ENCODE measurements around the gene ARRDC1.
"Not testable (repeated sequence)": the region's sequence is repeated elsewhere in the genome, so short reads cannot be mapped to it uniquely, and the experiment has no call there.

ARRDC1 gene

GRCh38 chr9:137613738-137614523 is 8.4 kb downstream of the ARRDC1 start:
- DNase-seq (ENCODE audit: low read depth in 2 of 2), result no peak

DNA sequence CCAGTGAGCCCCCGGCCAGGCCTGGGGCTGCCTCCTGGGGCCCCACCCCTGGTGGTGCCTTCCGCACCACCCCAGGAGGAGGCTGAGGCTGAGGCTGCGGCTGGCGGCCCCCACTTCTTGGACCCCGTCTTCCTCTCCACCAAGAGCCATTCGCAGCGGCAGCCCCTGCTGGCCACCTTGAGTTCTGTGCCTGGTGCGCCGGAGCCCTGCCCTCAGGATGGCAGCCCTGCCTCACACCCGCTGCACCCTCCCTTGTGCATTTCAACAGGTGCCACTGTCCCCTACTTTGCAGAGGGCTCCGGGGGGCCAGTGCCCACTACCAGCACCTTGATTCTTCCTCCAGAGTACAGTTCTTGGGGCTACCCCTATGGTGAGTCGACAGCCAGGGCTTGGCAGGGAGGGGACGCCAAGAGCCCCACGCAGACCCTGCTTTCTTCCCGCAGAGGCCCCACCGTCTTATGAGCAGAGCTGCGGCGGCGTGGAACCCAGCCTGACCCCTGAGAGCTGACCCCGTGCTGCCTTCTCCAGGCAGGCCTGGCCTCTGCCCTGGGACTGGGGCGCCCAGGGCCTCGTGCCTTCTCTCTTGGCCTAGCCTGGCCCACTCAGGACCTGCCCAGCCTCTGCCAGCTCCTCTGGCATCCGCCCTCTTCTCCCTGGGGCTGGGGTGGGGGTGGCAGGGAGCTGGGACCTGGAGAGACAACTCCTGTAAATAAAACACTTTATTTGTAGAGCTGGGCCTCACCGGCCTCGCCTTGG is 9.3 kb downstream of the ARRDC1 start:
- no peak for DNase-seq (ENCODE audit: low read depth in 2 of 2)

DNA sequence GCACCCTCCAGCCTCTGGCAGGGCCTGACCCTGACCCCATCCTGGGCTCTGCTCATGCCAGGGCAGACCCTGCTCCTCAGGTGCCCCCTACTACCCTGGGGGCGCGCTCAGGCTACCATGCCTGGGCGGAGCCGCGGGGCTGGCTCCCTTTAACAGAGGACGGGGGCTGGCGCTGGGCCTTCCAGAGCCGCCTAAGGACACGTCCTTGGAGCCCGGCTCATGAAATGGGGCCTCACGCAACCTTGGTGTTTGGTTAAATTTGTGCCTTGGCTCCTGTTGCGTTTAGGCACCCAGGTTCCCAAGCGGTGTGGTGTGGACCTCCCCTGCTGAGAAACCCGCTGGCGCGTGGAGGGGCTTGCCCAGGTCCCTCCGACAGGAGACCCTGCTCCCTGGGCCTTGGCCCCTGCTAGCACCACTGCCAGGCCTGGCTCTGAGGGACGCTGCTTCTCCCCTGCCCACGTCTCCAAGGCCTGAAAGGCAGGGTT is 9.9 kb downstream of the ARRDC1 start:
- DNase-seq (ENCODE audit: low read depth in 2 of 2), result no peak

DNA sequence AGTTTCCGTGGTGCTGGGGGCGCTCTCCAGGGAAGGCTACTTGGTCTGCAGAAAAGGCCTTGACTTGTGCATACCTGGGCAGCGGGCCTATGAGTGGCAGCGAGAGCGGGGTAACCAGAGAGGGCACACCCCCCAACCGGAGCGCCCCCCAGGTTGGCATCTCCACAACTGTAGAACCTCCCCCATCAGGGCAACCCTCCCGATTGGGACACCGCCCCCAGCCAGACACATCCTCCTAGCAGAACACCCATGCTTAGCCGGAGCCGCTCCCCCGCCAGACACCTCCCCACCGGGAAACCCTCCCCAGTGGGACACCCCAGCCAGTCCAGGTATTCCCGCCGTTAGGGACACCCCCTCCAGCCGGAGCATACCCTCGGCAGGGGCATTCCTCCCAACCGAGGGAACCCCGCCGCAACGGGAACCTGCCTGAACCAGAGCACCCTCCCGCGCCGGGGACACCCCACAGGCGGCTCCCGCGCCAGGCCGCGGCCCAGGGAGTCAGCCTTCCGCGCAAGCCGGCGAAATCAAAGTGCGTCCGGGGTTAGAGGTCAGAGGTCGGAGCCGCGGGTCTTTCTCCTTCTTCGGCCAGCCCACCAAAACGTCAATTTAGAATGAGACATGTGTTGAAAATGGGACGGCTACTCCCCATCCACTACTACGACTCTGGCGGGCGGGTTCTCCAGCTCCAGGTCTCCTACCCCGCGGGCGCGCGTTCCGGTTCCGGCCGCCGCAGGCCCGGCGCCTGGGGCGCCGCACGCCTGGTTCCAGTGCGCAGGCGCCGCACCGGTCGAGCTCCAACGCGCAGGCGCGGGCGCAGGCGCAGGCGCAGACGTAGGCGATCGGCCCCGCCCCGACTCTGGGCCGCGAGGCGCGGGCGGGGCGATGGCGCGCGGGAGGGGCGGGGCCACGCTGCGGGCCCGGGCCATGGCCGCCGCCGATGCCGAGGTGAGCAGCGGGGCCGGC is 12.9 kb downstream of the ARRDC1 start, which contains the start of gene EHMT1:
Gene EHMT1 (plus strand): TSS at position 901 of the 963 bp plus-strand sequence. CDS start 24 bp downstream, at position 925.
- DNase-seq (ENCODE audit: low read depth in 2 of 2), result peak; percentile 70 to 84

DNA sequence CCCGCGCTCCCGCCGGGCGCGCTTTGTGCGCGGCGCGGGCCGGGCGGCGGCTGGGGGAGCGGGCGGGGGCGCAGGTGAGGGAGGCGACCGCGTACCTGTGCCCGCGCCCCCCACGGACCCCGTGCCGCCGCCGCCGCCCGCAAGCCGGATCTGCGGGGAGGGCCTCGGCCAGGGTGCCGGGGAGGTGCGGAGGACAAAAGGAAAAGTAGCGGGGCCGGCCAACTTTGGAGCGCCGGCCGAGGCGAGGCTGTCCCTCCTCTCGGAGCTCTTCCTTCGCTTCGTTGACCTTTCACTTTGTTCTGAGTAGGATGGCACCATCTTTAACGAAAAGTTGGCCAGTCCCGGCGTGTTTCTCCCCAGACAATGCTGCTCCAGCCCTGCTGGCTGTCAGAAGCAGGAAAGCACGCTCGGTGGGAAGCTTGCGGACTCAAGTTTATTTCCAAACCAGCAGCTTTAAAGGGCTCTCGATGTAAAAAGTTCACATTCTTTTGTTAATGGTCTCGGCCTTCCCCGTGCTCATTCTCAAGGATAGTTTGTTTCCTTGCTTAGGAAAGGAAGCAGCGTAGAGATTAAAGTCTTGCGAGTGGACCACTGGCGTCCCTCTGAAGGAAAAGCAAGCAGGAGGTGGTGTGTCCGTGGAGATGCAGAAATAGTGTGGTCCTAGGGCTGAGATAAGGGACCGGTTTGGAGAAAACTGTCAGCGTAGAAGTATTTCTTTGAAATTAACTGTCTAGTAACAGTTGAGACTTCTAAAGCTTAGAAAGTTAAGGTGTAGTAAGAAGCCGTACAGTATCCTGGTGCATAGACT is 14.0 kb downstream of the ARRDC1 start:
- DNase-seq (ENCODE audit: low read depth in 2 of 2), result no peak

- DNase-seq (ENCODE audit: low read depth in 2 of 2), result no peak
These were observed 14.5 kb downstream of the ARRDC1 start for GRCh38 chr9:137620048-137620405.

DNA sequence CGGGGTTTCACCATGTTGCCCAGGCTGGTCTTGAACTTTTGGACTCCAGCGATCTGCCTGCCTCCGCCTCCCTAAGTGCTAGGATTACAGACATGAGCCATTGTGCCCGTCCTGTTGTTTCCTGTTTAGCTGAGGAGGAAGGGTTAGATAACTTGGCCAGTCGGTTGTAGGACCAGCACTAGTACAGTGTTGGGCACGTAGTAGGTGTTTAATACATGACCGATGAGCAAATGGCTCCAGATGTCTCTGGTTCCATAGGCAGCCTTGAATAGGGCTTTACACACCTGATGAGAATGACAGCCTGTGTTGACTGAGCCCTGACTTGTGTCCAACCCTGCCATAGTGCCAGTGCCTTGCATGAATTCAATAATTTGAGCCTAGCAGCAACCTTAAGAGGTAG is 15.1 kb downstream of the ARRDC1 start:
- DNase-seq (ENCODE audit: low read depth in 2 of 2), result no peak

- DNase-seq (ENCODE audit: low read depth in 2 of 2), result no peak
These were observed 15.8 kb downstream of the ARRDC1 start for GRCh38 chr9:137621131-137621757.

- not testable (repeated sequence) for DNase-seq (ENCODE audit: low read depth in 2 of 2)
These were observed 16.7 kb downstream of the ARRDC1 start for GRCh38 chr9:137622211-137622610.

GRCh38 chr9:137626464-137626863 is 21.0 kb downstream of the ARRDC1 start:
- no peak for DNase-seq (ENCODE audit: low read depth in 2 of 2)

- DNase-seq (ENCODE audit: low read depth in 2 of 2), result not testable (repeated sequence)
These were observed 21.9 kb downstream of the ARRDC1 start for GRCh38 chr9:137627406-137627805.

- DNase-seq (ENCODE audit: low read depth in 2 of 2), result no peak
These were observed 24.6 kb downstream of the ARRDC1 start for GRCh38 chr9:137630126-137630525.

DNA sequence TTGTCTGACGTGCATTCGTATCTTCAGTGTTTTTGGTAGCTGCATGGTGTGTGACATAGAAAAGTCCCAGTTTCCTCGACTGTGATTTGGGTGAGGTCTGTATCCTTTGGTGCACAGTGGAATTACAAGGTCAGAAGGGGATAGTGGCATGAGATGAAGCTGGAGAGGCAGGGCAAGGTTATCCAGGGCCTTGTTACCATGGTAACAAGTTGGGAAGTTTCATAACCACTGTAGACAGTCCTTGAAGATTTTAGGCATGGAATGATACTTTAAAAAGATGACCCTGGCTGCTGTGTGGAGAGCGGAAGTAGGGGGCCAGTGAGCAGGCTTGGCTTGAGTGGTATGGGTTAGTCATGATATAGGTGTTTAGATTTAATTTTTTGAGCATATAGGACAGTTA is 25.2 kb downstream of the ARRDC1 start:
- DNase-seq (ENCODE audit: low read depth in 2 of 2), result no peak

DNA sequence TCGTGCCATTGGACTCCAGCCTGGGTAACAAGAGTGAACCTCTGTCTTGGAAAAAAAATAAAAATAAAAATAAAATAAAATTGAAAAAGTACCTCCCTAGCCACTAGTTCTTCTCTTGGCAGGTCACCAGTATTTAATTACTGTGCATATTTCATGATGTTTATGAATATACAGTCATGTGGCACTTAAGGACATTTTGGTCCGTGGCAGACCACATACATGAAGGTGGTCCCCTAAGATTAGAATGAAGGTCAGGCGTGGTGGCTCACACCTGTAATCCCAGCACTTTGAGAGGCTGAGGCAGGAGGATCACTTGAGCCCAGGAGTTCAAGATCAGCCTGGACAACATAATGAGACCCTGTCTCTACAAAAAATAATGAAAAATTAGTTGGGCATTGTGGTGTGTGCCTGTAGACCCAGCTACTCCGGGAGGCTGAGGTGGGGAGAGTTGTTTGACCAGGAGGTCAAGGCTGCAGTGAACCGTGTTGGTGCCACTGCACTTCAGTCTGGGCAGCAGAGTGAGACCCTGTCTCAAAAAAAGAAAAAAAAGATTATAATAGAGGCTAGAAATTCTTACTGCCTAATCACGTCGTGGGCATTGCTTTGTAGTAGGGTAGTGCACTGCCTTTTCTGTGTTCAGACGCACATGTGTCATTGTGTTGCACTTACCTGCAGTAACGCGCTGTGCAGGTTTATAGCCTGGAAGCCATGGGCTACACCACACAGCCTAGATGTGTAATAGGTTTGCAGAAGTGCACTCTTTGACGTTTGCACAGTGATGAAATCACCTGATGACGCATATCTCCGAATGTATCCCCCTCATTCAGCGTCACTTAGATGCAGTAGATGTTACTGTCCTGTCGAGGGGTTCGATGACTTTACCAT is 26.1 kb downstream of the ARRDC1 start:
- DNase-seq (ENCODE audit: low read depth in 2 of 2), result no peak

GRCh38 chr9:137632230-137633161 is 27.0 kb downstream of the ARRDC1 start:
- DNase-seq (ENCODE audit: low read depth in 2 of 2), result no peak

DNA sequence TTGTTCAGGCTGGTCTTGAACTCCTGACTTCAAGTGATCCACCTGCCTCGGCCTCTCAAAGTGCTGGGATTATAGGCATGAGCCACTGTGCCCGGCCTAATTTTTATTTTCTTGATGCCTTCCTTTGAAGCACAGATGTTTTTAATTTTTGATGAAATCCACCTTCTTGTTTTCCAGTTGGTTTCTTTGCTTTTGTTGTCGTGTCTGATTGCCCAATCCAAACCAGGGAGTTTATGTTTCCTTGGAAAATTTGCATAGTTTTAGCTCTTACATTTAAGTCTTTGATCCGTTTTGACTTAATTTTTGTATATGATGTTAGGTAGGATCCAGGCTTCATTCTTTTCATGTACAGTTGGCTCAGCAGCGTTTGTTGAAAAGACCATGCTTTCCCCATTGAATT is 28.5 kb downstream of the ARRDC1 start:
- DNase-seq (ENCODE audit: low read depth in 2 of 2), result no peak

GRCh38 chr9:137638680-137639079 is 33.2 kb downstream of the ARRDC1 start:
- DNase-seq (ENCODE audit: low read depth in 2 of 2), result no peak

- DNase-seq (ENCODE audit: low read depth in 2 of 2), result no peak
These were observed 34.0 kb downstream of the ARRDC1 start for GRCh38 chr9:137639303-137640051.
